Measurements from ENCODE around the gene PREX1.
A peak's percentile ranks its signal among the peaks of the same experiment; 100 is the strongest.

PREX1 gene

DNA sequence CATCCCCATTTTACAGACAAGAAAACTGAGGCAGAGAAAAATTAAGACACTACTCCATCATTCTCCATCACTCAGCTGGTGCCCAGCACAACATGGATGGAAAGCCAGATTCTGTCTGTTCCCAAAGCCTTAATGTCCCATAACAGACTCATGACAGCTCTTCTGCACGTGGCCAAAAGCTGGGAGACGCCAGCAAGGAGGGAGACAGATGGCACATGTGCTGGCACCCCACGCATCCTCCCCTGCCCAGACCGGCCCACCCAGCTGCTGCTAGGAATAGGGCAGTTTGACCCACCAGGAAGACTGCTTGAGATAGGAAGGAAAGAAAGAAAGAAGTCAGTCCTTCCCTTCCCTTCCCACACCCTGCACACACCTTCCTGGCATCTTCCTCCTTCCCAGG, 96.3 kb downstream of the PREX1 start:
- Mint-ChIP-seq H3K4me3 (no peak overlapping the region), H3K36me3 (peaks cover 7% of the 10 kb centered on the region), H3K9me3 (no peaks in the 10 kb centered on the region), H3K27ac (peak overlapping the region; percentile 69), H3K4me1 (peaks cover 25% of the 10 kb centered on the region), H3K27me3 (no peaks in the 10 kb centered on the region)

DNA sequence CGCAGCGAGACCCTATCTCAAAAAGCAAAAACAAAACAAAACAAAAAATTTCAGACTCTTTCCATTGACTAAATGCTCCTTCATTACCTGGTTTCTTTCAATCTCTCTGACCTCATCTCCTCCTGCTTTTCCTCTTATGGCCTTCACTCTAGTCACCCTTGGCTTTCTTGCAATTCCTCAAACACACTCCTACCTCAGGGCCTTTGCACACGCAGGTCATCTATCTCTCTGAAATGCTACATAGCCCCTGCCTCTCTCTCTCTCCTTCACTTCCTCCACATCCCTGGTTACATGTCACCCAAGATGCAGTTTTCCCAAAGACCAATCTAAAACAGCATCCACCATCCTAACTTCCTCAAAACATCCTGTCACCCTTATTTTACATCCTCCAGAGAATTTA, 96.8 kb downstream of the PREX1 start:
- Mint-ChIP-seq H3K27me3 (no peaks in the 10 kb centered on the region), H3K27ac (peak overlapping the region; percentile 69), H3K9me3 (no peaks in the 10 kb centered on the region), H3K4me1 (peaks cover 20% of the 10 kb centered on the region), H3K4me3 (no peak overlapping the region), H3K36me3 (peaks cover 7% of the 10 kb centered on the region)

DNA sequence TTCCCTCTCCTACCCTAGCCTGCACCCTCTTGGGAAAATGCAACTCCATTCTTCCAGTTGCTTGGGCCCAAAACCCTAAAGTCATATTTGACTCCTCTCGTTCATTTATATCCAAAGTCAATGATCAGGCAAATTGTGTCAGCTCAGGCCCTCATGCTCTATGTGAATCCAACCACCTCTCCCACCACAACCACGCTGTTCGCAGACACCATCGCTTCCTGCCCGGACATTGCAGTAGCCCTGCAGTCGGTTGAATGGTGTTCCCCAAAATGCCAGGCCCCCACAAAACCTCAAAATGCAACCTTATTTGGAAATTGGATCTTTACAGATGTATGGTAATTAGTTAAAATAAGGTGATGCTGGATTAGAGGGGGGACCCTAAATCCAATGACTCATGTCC, 98.3 kb downstream of the PREX1 start:
- Mint-ChIP-seq H3K4me3 (no peak overlapping the region), H3K4me1 (peaks cover 21% of the 10 kb centered on the region)

DNA sequence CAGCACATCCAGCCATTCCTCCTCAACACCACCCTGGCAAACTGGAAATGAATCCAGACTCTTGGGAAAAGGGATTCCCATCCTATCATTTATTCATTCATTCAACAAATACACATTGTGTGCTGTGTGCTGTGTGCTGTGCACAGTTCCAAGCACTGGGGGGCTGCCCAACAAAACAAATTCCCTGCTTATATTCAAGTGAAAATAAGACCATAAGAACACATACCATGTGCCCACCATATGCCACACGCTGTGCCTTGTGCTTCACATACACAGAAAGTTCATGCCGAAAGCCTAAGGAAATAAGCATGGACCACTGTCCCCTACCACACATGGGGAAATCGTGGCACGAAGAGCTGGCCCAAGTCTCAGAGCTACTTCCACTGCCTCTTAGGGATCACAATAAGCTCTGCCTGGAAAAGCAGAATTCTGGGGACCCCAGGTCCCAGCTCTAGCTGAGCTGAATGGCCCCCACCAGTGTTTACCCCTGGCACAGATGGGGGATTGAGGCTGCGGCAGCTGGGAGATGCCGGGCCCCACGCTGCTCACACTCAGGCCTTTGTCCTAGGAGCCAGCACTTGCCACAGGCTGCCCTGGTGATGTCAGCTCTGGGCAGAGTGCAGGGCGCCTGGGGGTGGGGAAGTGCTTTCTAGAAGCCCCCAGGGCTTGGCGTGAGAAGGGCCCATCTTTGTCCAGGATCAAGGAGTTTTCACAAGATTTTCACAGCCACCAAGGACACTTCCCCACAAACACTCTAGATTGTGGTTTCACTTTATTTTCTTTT, 99.6 kb downstream of the PREX1 start:
- Mint-ChIP-seq H3K36me3 (peaks cover 7% of the 10 kb centered on the region), H3K4me3 (no peak overlapping the region), H3K27me3 (no peaks in the 10 kb centered on the region)

More for the DNA sequence above, 98.3 kb downstream of the PREX1 start:
- Mint-ChIP-seq H3K27ac (no peak overlapping the region), H3K9me3 (no peaks in the 10 kb centered on the region), H3K27me3 (no peaks in the 10 kb centered on the region), H3K36me3 (peaks cover 7% of the 10 kb centered on the region)

DNA sequence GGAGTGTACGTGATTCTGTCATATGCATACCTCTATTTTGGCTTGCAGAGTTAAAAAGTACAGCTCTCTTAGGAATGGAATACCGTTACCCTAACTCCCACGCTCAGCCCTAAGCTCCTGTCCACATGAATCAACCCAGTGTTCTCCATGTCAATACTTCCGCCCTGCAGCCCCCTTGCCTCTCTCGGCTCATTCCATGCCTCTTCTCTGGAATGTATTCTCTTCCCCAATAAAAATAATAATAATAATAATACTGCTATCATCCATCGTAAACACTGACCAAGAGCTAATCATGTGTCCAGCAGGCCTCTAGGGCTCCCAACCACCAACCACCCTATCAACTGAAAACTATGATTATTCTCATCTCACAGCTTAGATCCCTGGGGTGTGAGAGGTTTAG, 100.6 kb downstream of the PREX1 start:
- H3K36me3 Mint-ChIP-seq = peaks cover 5% of the 10 kb centered on the region
- H3K27ac Mint-ChIP-seq = no peak overlapping the region
- peaks cover 25% of the 10 kb centered on the region for H3K4me1 Mint-ChIP-seq
- H3K9me3 Mint-ChIP-seq = no peaks in the 10 kb centered on the region
- no peaks in the 10 kb centered on the region for H3K27me3 Mint-ChIP-seq
- H3K4me3 Mint-ChIP-seq = no peak overlapping the region

More for the DNA sequence above, 99.6 kb downstream of the PREX1 start:
- Mint-ChIP-seq H3K4me1 (peaks cover 24% of the 10 kb centered on the region), H3K9me3 (no peaks in the 10 kb centered on the region), H3K27ac (no peak overlapping the region)

DNA sequence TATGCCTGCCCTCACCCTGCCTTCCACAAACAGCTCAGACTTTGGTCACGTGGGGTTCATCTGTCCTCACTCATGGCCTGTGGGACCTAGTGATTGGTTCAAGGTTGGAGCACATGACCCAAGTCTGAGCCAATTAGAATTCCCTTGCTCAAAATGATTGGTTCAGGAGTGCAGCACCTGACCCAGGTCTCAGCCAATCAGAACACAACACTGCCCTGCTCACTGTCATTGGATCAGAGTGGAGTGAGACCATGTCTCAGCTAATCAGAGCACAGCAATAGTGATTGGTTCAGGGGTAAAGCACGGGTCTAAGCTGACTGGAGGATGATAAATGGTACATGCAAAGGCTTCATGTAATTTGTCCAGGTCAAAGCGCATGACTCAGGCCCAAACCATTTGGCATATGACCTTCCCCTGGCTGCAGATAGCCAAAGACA, 102.2 kb downstream of the PREX1 start:
- H3K9me3 Mint-ChIP-seq = no peaks in the 10 kb centered on the region
- H3K27ac Mint-ChIP-seq = no peak overlapping the region
- H3K27me3 Mint-ChIP-seq = no peaks in the 10 kb centered on the region
- H3K4me3 Mint-ChIP-seq = no peak overlapping the region
- H3K36me3 Mint-ChIP-seq = peaks cover 3% of the 10 kb centered on the region
- H3K4me1 Mint-ChIP-seq = peaks cover 33% of the 10 kb centered on the region

DNA sequence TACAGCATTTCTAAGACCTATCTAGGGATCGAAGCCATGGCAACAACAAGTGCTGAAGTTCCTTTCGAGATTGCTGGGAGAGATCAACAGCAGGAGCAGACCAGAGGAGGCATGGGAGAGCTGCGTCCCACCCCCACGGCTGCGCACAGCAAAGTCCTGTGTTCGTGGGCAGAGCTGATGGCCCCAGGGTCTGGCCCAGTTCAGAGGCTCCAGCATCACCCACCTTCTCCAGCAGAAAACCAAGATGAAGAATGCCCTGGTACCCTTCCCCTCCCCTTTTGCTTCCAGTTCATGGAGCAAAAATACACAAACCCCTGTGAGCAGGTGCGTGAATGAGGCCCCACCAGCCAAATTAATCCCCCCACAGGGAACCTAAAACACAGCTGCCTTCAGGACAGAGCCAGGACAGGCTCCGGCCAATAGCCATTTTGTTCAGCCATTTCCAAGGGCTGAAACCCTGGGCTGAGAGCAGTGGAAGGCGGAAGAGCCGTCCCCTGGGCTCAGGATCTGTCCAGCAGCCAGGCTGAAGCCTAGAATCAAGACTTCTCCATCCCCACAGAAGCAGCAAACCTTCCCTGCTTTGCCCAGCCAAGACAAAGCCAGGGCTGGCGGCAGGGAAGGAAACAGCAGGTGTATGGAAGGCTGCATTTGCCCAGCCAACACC, 102.8 kb downstream of the PREX1 start:
- Mint-ChIP-seq H3K9me3 (no peaks in the 10 kb centered on the region), H3K4me3 (no peak overlapping the region), H3K36me3 (peaks cover 3% of the 10 kb centered on the region), H3K4me1 (peaks cover 34% of the 10 kb centered on the region), H3K27me3 (no peaks in the 10 kb centered on the region), H3K27ac (no peak overlapping the region)

DNA sequence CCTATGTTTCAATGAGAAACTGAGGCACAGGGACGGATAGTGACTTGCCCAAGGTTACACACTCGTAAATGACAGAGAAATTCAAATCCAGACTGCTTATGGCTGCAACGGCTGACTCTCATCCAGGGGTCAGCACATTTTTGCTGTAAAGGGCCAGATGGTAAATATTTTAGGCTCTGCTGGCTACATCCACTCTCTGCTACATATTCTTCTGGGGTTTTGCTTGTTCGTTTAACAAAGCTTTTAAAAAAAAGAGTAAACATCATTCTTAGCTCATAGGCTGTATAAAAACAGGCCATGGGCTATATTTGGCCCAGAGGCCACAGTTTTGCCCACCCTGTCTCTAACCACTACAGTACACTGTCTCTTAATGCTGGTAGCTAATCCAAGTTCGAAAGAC, 103.4 kb downstream of the PREX1 start:
- H3K27me3 Mint-ChIP-seq = no peaks in the 10 kb centered on the region
- no peak overlapping the region for H3K27ac Mint-ChIP-seq
- H3K36me3 Mint-ChIP-seq = peaks cover 3% of the 10 kb centered on the region
- H3K4me3 Mint-ChIP-seq = no peak overlapping the region
- peaks cover 34% of the 10 kb centered on the region for H3K4me1 Mint-ChIP-seq
- no peaks in the 10 kb centered on the region for H3K9me3 Mint-ChIP-seq

DNA sequence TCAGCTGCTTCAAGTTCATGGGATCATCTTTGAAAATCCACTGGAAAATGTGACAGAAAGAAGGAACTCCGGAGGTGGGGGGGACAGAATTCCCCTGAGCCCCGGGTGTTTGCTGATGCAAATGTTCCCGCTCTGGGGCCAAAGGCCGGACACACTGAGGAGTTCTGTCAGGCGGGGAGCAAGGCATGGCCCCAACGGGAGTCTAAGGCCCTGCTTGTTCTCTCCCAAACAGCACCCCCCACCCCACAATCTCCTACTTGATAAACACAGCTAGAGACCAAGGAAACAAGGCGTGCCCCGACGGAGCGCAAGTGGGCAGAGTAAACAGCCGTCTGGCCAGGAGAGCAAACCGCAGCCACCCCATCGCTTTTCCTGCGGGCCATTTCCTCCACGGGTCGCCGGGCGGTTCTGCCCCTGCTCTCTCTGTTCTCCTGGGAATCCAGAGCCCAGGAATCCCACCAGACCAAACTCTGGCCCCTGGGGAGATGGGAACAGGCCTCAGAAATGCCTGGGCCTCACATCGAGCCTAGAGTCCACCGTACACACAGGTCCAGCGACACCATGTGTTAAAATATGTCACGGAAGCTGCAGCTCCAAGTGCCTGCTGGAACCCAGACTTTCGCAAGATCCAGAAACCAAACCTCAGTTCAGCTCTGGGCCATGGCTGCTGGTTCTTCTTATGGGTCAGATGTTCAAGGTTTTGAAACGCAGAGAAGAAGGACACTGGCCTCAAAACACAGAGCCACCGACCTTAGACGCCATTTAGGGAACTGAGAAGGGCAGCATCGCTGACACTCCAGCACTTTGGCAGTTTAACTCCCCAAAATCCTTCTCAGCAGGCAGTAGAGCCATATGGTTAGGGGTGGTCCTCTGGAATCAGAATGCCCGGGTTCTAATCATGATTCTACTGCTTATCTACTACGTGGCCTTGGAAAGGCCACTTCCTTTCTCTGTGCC, 104.2 kb downstream of the PREX1 start:
- peaks cover 3% of the 10 kb centered on the region for H3K36me3 Mint-ChIP-seq
- H3K4me3 Mint-ChIP-seq = no peak overlapping the region
- H3K9me3 Mint-ChIP-seq = no peaks in the 10 kb centered on the region
- peaks cover 42% of the 10 kb centered on the region for H3K4me1 Mint-ChIP-seq
- H3K27me3 Mint-ChIP-seq = no peaks in the 10 kb centered on the region
- no peak overlapping the region for H3K27ac Mint-ChIP-seq

DNA sequence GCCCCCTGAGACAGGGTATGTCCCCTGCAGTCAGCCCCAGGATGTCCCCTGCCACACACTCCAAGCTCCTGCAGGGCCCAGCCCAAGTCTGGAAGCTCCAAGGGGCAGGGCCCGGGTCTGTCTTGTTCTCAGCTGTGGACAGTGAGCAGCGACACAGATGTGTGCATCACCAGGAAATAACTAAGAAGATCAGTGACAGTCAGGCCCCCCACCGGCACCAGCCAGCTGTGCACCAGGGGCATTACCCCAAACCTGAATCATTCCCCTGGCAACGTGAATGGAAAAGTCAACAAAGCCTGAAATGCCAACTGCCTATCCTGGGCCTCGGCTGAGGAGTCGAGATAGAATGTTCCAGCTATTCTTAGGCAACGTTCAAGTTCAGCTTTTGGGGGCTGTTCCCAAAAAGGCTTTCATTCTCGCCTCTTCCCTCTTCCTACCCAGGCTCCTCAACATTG, 105.0 kb downstream of the PREX1 start:
- Mint-ChIP-seq H3K9me3 (no peaks in the 10 kb centered on the region), H3K27ac (no peak overlapping the region), H3K4me3 (no peak overlapping the region), H3K36me3 (peaks cover 3% of the 10 kb centered on the region), H3K4me1 (peaks cover 50% of the 10 kb centered on the region), H3K27me3 (no peaks in the 10 kb centered on the region)

DNA sequence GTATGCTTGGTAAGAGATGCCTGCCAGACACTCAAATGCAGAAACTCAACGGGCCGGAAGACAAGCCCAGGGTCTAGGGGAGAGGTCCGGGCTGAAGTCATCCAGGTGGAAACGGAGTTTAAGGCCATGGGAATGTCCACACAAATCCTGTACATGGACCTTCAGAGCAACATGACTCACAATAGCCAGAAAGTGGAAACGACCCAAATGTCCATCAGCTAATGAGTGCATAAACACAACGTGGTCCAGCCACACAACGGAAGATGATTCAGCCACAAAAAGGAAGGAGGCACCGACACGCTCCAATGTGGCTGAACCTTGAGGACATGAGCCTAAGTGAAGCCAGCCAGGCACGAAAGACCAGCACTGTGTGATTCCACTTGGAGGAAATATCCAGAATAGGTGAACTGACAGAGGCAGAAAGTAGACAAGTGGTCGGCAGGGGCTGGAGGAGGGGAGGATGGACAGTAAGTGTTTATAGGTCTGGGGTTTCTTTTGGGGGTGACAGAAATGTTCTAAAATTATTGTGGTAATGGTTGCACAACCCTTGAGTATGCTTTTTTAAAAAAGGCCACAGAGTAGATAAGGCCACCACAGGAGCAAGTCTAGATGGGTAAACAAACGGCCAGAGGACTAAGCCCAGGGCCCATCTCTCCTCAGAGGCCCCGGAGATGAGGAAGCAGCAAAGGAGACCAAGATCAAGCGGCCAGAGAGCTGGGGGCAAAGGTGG, 105.6 kb downstream of the PREX1 start:
- Mint-ChIP-seq H3K4me1 (peaks cover 56% of the 10 kb centered on the region), H3K27me3 (no peaks in the 10 kb centered on the region), H3K9me3 (no peaks in the 10 kb centered on the region), H3K27ac (peak overlapping the region; percentile 43), H3K4me3 (no peak overlapping the region), H3K36me3 (peaks cover 3% of the 10 kb centered on the region)

DNA sequence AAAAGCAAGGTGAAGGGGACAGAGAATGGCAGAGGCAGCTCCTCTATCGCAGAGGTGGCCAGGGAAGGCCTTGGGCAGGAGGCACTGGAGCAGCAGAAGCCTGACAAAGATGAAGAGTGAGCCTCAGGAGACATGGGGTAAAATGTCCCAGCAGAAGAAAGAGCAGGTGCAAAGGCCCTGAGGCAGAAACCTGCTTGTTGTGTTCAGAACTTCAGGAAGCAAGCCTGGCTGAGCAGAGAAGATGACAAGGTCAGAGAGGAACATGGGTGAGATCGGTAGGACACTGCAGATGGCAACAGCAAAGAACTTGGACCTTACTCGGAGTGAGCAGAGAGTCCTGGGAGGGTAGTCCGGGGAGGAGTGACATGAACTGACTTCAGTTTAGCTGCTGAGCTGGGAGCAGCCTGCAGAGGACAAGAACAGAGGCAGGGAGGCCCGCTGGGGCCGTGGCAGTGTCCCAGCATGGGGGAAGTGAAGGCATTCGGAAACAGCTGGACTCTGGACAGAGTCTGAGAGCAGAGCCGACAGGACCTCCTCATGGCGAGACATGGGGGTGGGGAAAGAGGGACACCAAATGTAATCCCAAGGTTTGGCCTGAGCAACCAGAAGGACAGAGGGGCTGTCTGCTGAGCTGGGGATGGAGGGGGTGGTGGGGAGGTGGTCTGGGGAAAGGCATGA, 106.3 kb downstream of the PREX1 start:
- Mint-ChIP-seq H3K36me3 (peaks cover 2% of the 10 kb centered on the region), H3K27me3 (no peaks in the 10 kb centered on the region), H3K4me3 (no peak overlapping the region), H3K4me1 (peaks cover 62% of the 10 kb centered on the region), H3K9me3 (no peaks in the 10 kb centered on the region), H3K27ac (peak overlapping the region; percentile 26)

DNA sequence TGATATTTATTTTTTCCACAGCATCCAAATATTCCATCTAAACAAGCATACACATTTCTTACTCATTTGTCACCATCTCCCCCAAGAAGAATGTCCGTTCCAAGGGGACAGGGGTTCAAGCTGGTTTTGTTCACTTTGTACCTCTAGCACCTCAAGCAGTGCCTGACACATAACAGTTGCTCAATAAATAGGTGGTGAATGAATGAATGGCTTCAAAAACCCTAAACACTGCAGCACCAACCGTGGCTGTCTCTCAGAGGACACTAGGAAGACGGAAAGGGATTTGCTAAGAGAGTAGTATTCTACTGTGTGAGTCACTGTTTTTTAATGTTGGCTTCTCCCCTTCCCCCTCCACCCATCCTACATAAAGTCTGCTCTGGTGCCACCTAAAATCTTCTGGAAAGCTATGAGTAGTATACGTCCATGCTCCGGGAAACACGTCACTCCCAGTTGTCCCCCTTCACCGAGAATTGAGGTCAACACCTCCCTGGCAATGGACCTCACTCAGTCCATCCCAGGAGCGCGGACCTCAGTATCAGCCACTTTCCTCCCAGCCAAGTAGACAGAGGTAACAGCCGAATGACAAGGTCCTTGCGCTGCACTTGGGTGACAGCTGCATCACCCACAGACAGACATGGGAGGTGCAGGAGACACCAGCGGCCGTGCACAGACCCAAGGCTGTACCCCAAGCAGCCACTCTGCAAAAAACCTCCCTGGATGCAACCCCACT, 107.4 kb downstream of the PREX1 start:
- peak overlapping the region; percentile 43 for H3K27ac Mint-ChIP-seq
- no peaks in the 10 kb centered on the region for H3K27me3 Mint-ChIP-seq
- H3K4me3 Mint-ChIP-seq = peak overlapping the region; percentile 9
- no peaks in the 10 kb centered on the region for H3K9me3 Mint-ChIP-seq
- peaks cover 2% of the 10 kb centered on the region for H3K36me3 Mint-ChIP-seq
- peaks cover 73% of the 10 kb centered on the region for H3K4me1 Mint-ChIP-seq
